MM.1S (cell line): ENCODE data around the gene COPZ2.

ENCODE experiments used
- CTCF ChIP-seq: fragments of 300-600 bp; sonication (generic); IDR thresholded peaks from 2 replicates; pipeline ENCODE4 v1.5.1; 2016; ENCODE audit warnings: antibody characterized with exemption, low read length, mixed read lengths
- EZH2 ChIP-seq: fragments of 300-600 bp; sonication (generic); optimal IDR thresholded peaks from 2 replicates; pipeline ENCODE3; 2017; ENCODE audit warnings: low read depth, mild to moderate bottlenecking, antibody characterized with exemption, low read length, mixed read lengths
- EZH2phosphoT487 ChIP-seq: fragments of 300-600 bp; sonication (generic); IDR thresholded peaks from 2 replicates; pipeline ENCODE4 v1.6.1; 2018; ENCODE audit warnings: antibody characterized with exemption, low read length

DNA sequence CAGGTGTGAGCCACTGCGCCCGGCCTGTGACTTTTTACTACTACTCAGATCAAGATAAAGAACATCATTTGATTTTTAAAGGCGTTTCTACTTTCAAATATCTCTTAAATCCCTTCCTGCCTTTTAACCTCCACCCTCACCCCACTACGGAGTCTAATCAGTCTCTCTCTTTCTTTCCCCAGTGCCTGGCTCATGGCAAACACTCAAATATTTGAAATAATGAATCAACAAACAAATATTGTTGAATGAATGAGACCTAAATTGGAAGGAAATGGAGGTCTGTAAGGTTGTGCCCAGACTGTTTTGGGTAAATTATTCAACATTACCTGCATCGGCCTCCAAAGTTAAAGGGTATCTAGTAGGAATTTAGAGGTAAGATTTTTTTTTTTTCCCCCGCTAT lies 14.7 kb downstream of the COPZ2 start:
- TF ChIP-seq CTCF (no peak), EZH2 (no peak), EZH2phosphoT487 (no peak)
